Measurements from ENCODE around the gene COL4A2.

Gene COL4A2

GRCh38 chr13:110285991-110286832 is 20.9 kb upstream of the COL4A2 start:
- H3K4me1 ChIP-seq (ENCODE audit: control insufficient read depth, insufficient read depth, low read length): peaks cover 51% of the 10 kb centered on the region
- no peak overlapping the region for H3K9ac ChIP-seq (ENCODE audit: low read length)
- H3K4me3 ChIP-seq (ENCODE audit: low read length): no peak overlapping the region
- peak overlapping the region; percentile 61 for H3K27ac ChIP-seq (ENCODE audit: low read depth, low read length)
- H3K27me3 ChIP-seq (ENCODE audit: control insufficient read depth, insufficient read depth, low read length): no peaks in the 10 kb centered on the region
- no peaks in the 10 kb centered on the region for H3K36me3 ChIP-seq (ENCODE audit: control insufficient read depth, insufficient read depth, low read length)

- Histone ChIP-seq H3K9ac (ENCODE audit: low read length) (no peak overlapping the region), H3K4me3 (ENCODE audit: low read length) (no peak overlapping the region), H3K27me3 (ENCODE audit: control insufficient read depth, insufficient read depth, low read length) (no peaks in the 10 kb centered on the region), H3K36me3 (ENCODE audit: control insufficient read depth, insufficient read depth, low read length) (no peaks in the 10 kb centered on the region), H3K27ac (ENCODE audit: low read depth, low read length) (peak overlapping the region; percentile 61), H3K4me1 (ENCODE audit: control insufficient read depth, insufficient read depth, low read length) (peaks cover 46% of the 10 kb centered on the region)
Observed at GRCh38 chr13:110286833-110287819, 20.0 kb upstream of the COL4A2 start.

GRCh38 chr13:110289174-110289573 is 17.9 kb upstream of the COL4A2 start:
- Histone ChIP-seq H3K4me3 (ENCODE audit: low read length) (no peak overlapping the region), H3K27ac (ENCODE audit: low read depth, low read length) (peak overlapping the region; percentile 86), H3K9ac (ENCODE audit: low read length) (no peak overlapping the region), H3K4me1 (ENCODE audit: control insufficient read depth, insufficient read depth, low read length) (peaks cover 31% of the 10 kb centered on the region), H3K36me3 (ENCODE audit: control insufficient read depth, insufficient read depth, low read length) (no peaks in the 10 kb centered on the region), H3K27me3 (ENCODE audit: control insufficient read depth, insufficient read depth, low read length) (no peaks in the 10 kb centered on the region)

DNA sequence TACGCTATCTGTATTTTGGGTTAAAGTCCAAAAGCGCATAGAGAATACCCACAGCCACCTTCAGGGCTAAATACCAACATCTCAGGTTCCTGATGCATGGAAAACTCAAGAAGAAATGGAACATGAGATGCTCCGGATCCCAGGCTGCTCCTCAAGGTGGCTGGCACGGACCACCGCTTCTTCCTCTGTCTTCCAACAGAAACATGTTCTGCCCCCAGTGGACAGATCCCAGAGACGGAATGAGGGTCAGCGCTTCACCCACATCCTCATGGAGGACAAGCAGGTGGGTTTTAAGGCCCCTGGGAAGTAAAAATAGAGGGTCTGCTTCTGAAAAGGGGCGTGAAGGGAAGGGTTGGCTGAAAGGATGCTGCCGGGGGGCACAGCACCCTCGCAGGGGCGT is 17.4 kb upstream of the COL4A2 start:
- no peak overlapping the region for H3K4me3 ChIP-seq (ENCODE audit: low read length)
- peak overlapping the region; percentile 86 for H3K27ac ChIP-seq (ENCODE audit: low read depth, low read length)
- H3K9ac ChIP-seq (ENCODE audit: low read length): no peak overlapping the region
- peaks cover 26% of the 10 kb centered on the region for H3K4me1 ChIP-seq (ENCODE audit: control insufficient read depth, insufficient read depth, low read length)
- H3K36me3 ChIP-seq (ENCODE audit: control insufficient read depth, insufficient read depth, low read length): no peaks in the 10 kb centered on the region
- no peaks in the 10 kb centered on the region for H3K27me3 ChIP-seq (ENCODE audit: control insufficient read depth, insufficient read depth, low read length)

DNA sequence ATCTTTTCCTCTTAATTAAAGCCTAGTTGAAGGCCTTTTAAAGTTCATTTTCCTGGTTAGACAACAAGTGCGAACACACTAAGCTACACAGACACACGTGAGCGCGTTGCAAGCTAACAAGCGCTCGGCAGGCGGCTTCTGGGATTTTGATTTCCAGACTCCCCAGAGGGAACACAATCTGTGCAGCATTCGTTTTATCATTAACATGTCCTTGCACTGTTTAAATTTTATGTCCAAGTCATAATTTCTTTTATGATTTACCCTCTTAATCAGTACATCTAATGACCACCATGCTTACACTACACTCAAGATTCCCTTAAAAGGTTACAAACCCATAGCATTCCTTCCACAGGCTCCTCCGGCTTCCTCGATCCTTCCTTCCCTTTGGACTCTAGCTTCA is 16.9 kb upstream of the COL4A2 start:
- no peaks in the 10 kb centered on the region for H3K36me3 ChIP-seq (ENCODE audit: control insufficient read depth, insufficient read depth, low read length)
- no peak overlapping the region for H3K9ac ChIP-seq (ENCODE audit: low read length)
- H3K27me3 ChIP-seq (ENCODE audit: control insufficient read depth, insufficient read depth, low read length): no peaks in the 10 kb centered on the region

GRCh38 chr13:110290826-110291225 is 16.3 kb upstream of the COL4A2 start:
- H3K27ac ChIP-seq (ENCODE audit: low read depth, low read length): peak overlapping the region; percentile 86
- peaks cover 21% of the 10 kb centered on the region for H3K4me1 ChIP-seq (ENCODE audit: control insufficient read depth, insufficient read depth, low read length)
- H3K9ac ChIP-seq (ENCODE audit: low read length): no peak overlapping the region
- H3K4me3 ChIP-seq (ENCODE audit: low read length): no peak overlapping the region
- no peaks in the 10 kb centered on the region for H3K36me3 ChIP-seq (ENCODE audit: control insufficient read depth, insufficient read depth, low read length)
- H3K27me3 ChIP-seq (ENCODE audit: control insufficient read depth, insufficient read depth, low read length): no peaks in the 10 kb centered on the region

More for the DNA sequence above, 16.9 kb upstream of the COL4A2 start:
- H3K4me3 ChIP-seq (ENCODE audit: low read length): no peak overlapping the region
- H3K4me1 ChIP-seq (ENCODE audit: control insufficient read depth, insufficient read depth, low read length): peaks cover 21% of the 10 kb centered on the region
- H3K27ac ChIP-seq (ENCODE audit: low read depth, low read length): peak overlapping the region; percentile 86

DNA sequence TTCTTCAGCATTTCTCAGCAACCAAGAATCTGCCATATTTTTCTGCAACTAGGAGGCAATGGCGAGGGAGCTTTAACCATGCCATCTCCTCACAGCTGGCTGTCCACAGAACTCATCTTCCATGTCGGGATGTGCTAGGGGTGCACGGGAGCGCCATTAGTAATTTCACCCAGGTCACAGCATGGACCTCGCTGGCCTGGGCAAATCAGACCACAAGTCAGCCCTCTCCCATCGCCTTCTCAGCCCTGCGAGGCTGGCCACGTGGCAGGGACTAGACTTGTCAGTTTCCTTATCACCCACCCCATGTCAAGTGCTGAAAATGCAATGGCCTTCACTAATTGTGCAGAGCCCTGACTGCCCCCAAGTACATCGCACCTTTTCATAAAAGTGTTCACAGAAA is 15.8 kb upstream of the COL4A2 start:
- Histone ChIP-seq H3K36me3 (ENCODE audit: control insufficient read depth, insufficient read depth, low read length) (no peaks in the 10 kb centered on the region), H3K4me1 (ENCODE audit: control insufficient read depth, insufficient read depth, low read length) (peaks cover 19% of the 10 kb centered on the region), H3K9ac (ENCODE audit: low read length) (no peak overlapping the region), H3K27ac (ENCODE audit: low read depth, low read length) (peak overlapping the region; percentile 86), H3K27me3 (ENCODE audit: control insufficient read depth, insufficient read depth, low read length) (no peaks in the 10 kb centered on the region), H3K4me3 (ENCODE audit: low read length) (no peak overlapping the region)

- peak overlapping the region; percentile 28 for H3K27ac ChIP-seq (ENCODE audit: low read depth, low read length)
- no peak overlapping the region for H3K9ac ChIP-seq (ENCODE audit: low read length)
- no peaks in the 10 kb centered on the region for H3K36me3 ChIP-seq (ENCODE audit: control insufficient read depth, insufficient read depth, low read length)
- peaks cover 10% of the 10 kb centered on the region for H3K4me1 ChIP-seq (ENCODE audit: control insufficient read depth, insufficient read depth, low read length)
- H3K4me3 ChIP-seq (ENCODE audit: low read length): no peak overlapping the region
- no peaks in the 10 kb centered on the region for H3K27me3 ChIP-seq (ENCODE audit: control insufficient read depth, insufficient read depth, low read length)
Observed at GRCh38 chr13:110293037-110293436, 14.0 kb upstream of the COL4A2 start.

DNA sequence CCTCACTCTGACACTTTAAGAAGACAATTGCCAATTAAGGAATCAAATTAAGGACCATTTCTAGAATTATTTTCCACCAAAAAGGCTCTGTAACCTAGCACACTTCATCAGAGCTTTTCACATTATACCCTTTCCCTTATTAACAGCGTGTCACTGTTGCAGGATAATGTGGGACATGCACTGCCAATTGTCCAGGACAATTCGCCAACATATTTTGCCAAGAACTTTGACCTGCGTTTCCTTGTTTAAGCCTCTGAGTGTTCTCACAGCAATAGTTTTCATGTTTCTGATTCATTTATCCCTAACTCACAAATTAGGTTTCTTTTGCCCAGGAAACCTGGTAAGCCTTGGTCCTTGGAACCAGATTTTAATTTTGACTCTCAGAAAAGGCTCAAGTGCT is 13.4 kb upstream of the COL4A2 start:
- no peaks in the 10 kb centered on the region for H3K27me3 ChIP-seq (ENCODE audit: control insufficient read depth, insufficient read depth, low read length)
- H3K9ac ChIP-seq (ENCODE audit: low read length): no peak overlapping the region
- peaks cover 14% of the 10 kb centered on the region for H3K4me1 ChIP-seq (ENCODE audit: control insufficient read depth, insufficient read depth, low read length)
- no peaks in the 10 kb centered on the region for H3K36me3 ChIP-seq (ENCODE audit: control insufficient read depth, insufficient read depth, low read length)
- no peak overlapping the region for H3K4me3 ChIP-seq (ENCODE audit: low read length)
- H3K27ac ChIP-seq (ENCODE audit: low read depth, low read length): peak overlapping the region; percentile 23

DNA sequence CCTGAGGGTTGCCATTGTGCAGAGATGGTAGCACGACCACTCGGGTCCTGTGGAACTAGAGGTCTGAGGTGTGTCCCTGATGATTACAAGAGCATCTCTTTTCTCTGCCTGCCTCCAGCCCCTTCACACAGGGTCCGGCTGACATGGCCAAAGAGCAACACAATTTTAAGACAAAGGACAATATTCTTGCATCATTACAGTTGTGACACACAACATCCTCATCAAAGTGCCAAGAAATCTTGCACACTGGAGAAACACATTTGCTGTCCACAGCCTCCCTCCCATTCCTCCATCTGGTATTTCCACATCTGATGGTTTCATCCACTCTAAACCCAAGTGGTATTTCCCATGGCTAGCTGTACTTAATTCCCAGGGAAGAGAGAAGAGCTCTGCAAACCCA is 12.9 kb upstream of the COL4A2 start:
- Histone ChIP-seq H3K9ac (ENCODE audit: low read length) (no peak overlapping the region), H3K4me3 (ENCODE audit: low read length) (no peak overlapping the region), H3K4me1 (ENCODE audit: control insufficient read depth, insufficient read depth, low read length) (peaks cover 19% of the 10 kb centered on the region), H3K36me3 (ENCODE audit: control insufficient read depth, insufficient read depth, low read length) (no peaks in the 10 kb centered on the region), H3K27me3 (ENCODE audit: control insufficient read depth, insufficient read depth, low read length) (no peaks in the 10 kb centered on the region), H3K27ac (ENCODE audit: low read depth, low read length) (peak overlapping the region; percentile 23)

DNA sequence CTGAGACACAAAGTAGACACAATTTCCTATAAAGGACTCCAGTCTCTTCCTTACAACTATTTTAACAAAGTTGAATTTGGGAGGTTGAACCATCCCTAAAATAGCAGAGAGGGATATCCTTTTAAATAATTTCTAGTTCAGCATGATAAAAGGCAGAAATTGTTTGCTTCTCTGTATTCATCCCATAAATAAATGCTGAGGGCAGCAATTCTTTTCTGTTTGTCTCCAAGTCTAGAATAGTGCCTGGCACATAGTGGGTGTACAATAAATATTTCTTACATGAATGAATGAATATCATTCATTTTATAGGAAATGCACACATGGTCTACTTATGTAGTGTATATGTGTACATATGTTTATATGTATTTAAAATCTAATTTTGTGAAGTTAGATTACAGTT is 12.5 kb upstream of the COL4A2 start:
- H3K27ac ChIP-seq (ENCODE audit: low read depth, low read length): no peak overlapping the region
- H3K4me1 ChIP-seq (ENCODE audit: control insufficient read depth, insufficient read depth, low read length): peaks cover 22% of the 10 kb centered on the region
- no peaks in the 10 kb centered on the region for H3K36me3 ChIP-seq (ENCODE audit: control insufficient read depth, insufficient read depth, low read length)
- no peak overlapping the region for H3K9ac ChIP-seq (ENCODE audit: low read length)
- H3K4me3 ChIP-seq (ENCODE audit: low read length): no peak overlapping the region
- H3K27me3 ChIP-seq (ENCODE audit: control insufficient read depth, insufficient read depth, low read length): no peaks in the 10 kb centered on the region

- peak overlapping the region; percentile 23 for H3K27ac ChIP-seq (ENCODE audit: low read depth, low read length)
- no peaks in the 10 kb centered on the region for H3K36me3 ChIP-seq (ENCODE audit: control insufficient read depth, insufficient read depth, low read length)
- H3K27me3 ChIP-seq (ENCODE audit: control insufficient read depth, insufficient read depth, low read length): no peaks in the 10 kb centered on the region
- H3K4me1 ChIP-seq (ENCODE audit: control insufficient read depth, insufficient read depth, low read length): peaks cover 33% of the 10 kb centered on the region
- no peak overlapping the region for H3K4me3 ChIP-seq (ENCODE audit: low read length)
- no peak overlapping the region for H3K9ac ChIP-seq (ENCODE audit: low read length)
Observed at GRCh38 chr13:110297011-110297410, 10.1 kb upstream of the COL4A2 start.
